OCI-LY7 (cell line): ENCODE measurements around the gene PXN. TPM values are rescaled to one million over a fixed set of nuclear protein-coding genes. Genes with fewer than 3 reads are reported as not detected.
A peak's percentile ranks its signal among the peaks of the same experiment; 100 is the strongest.

ENCODE experiments used
- BruUV-seq: library from RNA; stranded (reverse); fragments of 400-500 nt; replicated peaks from 2 replicates; lab custom pipeline; 2021; lab: Mats Ljungman, UMichigan
- CTCF ChIA-PET: fragments of 300-600 bp; sonication (Branson Sonifier 250); formaldehyde crosslinking; loops from one replicate; lab custom pipeline; 2022; ENCODE audit warnings: antibody characterized with exemption; ENCODE audit not compliant: unreplicated experiment; lab: Charles Lee
- POLR2A ChIA-PET: fragments of 300-600 bp; sonication (Branson Sonifier 250); formaldehyde crosslinking; loops from one replicate; lab custom pipeline; 2022; ENCODE audit warnings: antibody characterized with exemption; lab: Charles Lee
- DNase-seq: peaks from one replicate; pipeline ENCODE4 v3.0.0-alpha.2; 2015; ENCODE audit warnings: low spot score
- H2AFZ ChIP-seq: fragments of 200-600 bp; sonication (generic), shearing (Covaris generic); 2 replicates; pipeline ENCODE4 v1.6.1; 2014; ENCODE audit warnings: mild to moderate bottlenecking, antibody characterized with exemption, low read length, moderate library complexity
- H3K27ac ChIP-seq: fragments of 200-600 bp; sonication (generic); 2 replicates; pipeline ENCODE4 v1.5.1; 2014; ENCODE audit warnings: mixed run types, low read depth, mild to moderate bottlenecking, moderate library complexity, low read length, inconsistent platforms; ENCODE audit not compliant: poor library complexity, severe bottlenecking
- H3K36me3 ChIP-seq: fragments of 200-600 bp; sonication (generic); 2 replicates; pipeline ENCODE4 v1.6.1; 2014; ENCODE audit warnings: mild to moderate bottlenecking, antibody characterized with exemption, low read length, moderate library complexity, mixed read lengths; ENCODE audit not compliant: insufficient read depth
- H3K4me1 ChIP-seq: fragments of 200-600 bp; sonication (generic); 2 replicates; pipeline ENCODE4 v1.5.1; 2014; ENCODE audit warnings: mild to moderate bottlenecking, low read length; ENCODE audit not compliant: insufficient read depth, poor library complexity, severe bottlenecking
- H3K4me2 ChIP-seq: fragments of 200-600 bp; sonication (generic); 2 replicates; pipeline ENCODE4 v1.6.1; 2014; ENCODE audit warnings: mild to moderate bottlenecking, low read length
- H3K4me3 ChIP-seq: fragments of 200-600 bp; sonication (generic); 2 replicates; pipeline ENCODE4 v1.5.1; 2014; ENCODE audit warnings: mild to moderate bottlenecking, low read depth, low read length; ENCODE audit not compliant: poor library complexity, severe bottlenecking
- H3K79me2 ChIP-seq: fragments of 200-600 bp; sonication (generic); 2 replicates; pipeline ENCODE4 v1.6.1; 2016; ENCODE audit warnings: low read depth, mild to moderate bottlenecking, low read length, moderate library complexity, mixed read lengths; ENCODE audit not compliant: insufficient read depth
- H3K9me2 ChIP-seq: fragments of 200-600 bp; sonication (generic); 2 replicates; pipeline ENCODE4 v1.6.1; 2016; ENCODE audit warnings: mild to moderate bottlenecking, low read length, mixed read lengths; ENCODE audit not compliant: insufficient read depth
- H3K9me3 ChIP-seq: fragments of 200-600 bp; sonication (generic); 2 replicates; pipeline ENCODE4 v1.6.1; 2014; ENCODE audit warnings: mild to moderate bottlenecking, mixed run types, low read length, mixed read lengths
- H4K20me1 ChIP-seq: fragments of 200-600 bp; sonication (generic); 2 replicates; pipeline ENCODE4 v1.6.1; 2014; ENCODE audit warnings: mild to moderate bottlenecking, antibody characterized with exemption, low read length, moderate library complexity, mixed read lengths; ENCODE audit not compliant: insufficient read depth
- CTCF ChIP-seq: fragments of 200-600 bp; sonication (generic); conservative IDR thresholded peaks from 2 replicates; pipeline ENCODE4 v1.5.1; 2014; ENCODE audit warnings: mild to moderate bottlenecking, antibody characterized with exemption, low read length, moderate library complexity, mixed read lengths
- EZH2phosphoT487 ChIP-seq: fragments of 200-600 bp; sonication (generic); IDR thresholded peaks from 2 replicates; pipeline ENCODE4 v1.6.1; 2018; ENCODE audit warnings: low read depth, borderline replicate concordance, mild to moderate bottlenecking, mixed run types, antibody characterized with exemption, low read length, moderate library complexity, mixed read lengths
- intact Hi-C: fragments of 100-400 bp; cut with micrococcal nuclease; formaldehyde crosslinking; loops from one replicate; pipeline ENCODE4 v1.10.0; 2022; ENCODE audit not compliant: unreplicated experiment
- total RNA-seq, 2 experiments: library from RNA; depleted of rRNA in 1 of 2; stranded (reverse); fragments of >200 nt in 1 of 2; shearing (Covaris generic) in 1 of 2; gene quantifications; 2 replicates each; pipeline ENCODE4 v1.2.3, GENCODE V29; 2014 to 2022

PXN gene
- total RNA-seq, 2 experiments from 2014 or later = 8.6 to 22.9 TPM

- peak overlapping the region; percentile 38 for H3K27ac ChIP-seq
- no peaks in the 10 kb centered on the region for H4K20me1 ChIP-seq
- no peaks in the 10 kb centered on the region for H3K9me2 ChIP-seq
- H2AFZ ChIP-seq = no peak overlapping the region
- H3K9me3 ChIP-seq = no peaks in the 10 kb centered on the region
- TF ChIP-seq EZH2phosphoT487 (no peak), CTCF (no peak)
- no peaks in the 10 kb centered on the region for H3K4me1 ChIP-seq
- H3K4me3 ChIP-seq = no peak overlapping the region
- DNase-seq = peak; percentile 32
- intact Hi-C loops = no loop called here
- POLR2A ChIA-PET = interaction anchor here (1.1 kb wide), 1 partner anchor 13 kb away, joined by 3 read pairs; no protein-coding TSS in a partner anchor
- BruUV-seq = no TSS peak
- no peaks in the 10 kb centered on the region for H3K79me2 ChIP-seq
- peaks cover 98% of the 10 kb centered on the region for H3K36me3 ChIP-seq
- 0 out of 2 replicates have a peak overlapping the region, but pooled peaks have one; percentile 3 for H3K4me2 ChIP-seq
- CTCF ChIA-PET = no interaction called here
These were observed 90.5 kb downstream of the PXN start for GRCh38 chr12:120175062-120175461.

GRCh38 chr12:120172053-120172452, 93.5 kb downstream of the PXN start:
- TF ChIP-seq CTCF = no peak
- no peak for TF ChIP-seq EZH2phosphoT487
- H4K20me1 ChIP-seq = no peaks in the 10 kb centered on the region
- 0 out of 2 replicates have a peak, but pooled peaks cover 3% of the 10 kb centered on the region for H3K9me3 ChIP-seq
- DNase-seq = no peak
- no peaks in the 10 kb centered on the region for H3K9me2 ChIP-seq
- CTCF ChIA-PET = no interaction called here
- no peak overlapping the region for H2AFZ ChIP-seq
- no peak overlapping the region for H3K4me3 ChIP-seq
- peaks cover 99% of the 10 kb centered on the region for H3K36me3 ChIP-seq
- H3K27ac ChIP-seq = no peak overlapping the region
- H3K79me2 ChIP-seq = no peaks in the 10 kb centered on the region
- peaks cover 17% of the 10 kb centered on the region for H3K4me1 ChIP-seq
- POLR2A ChIA-PET = interaction anchor here (1.0 to 1.8 kb wide), 2 partner anchors 19 to 29 kb away, joined by 6 to 7 read pairs; partner anchors contain the start of gene RPLP0
- no peak overlapping the region for H3K4me2 ChIP-seq
- intact Hi-C loops = no loop called here
- BruUV-seq = no TSS peak

- H3K4me2 ChIP-seq = no peak overlapping the region
- CTCF ChIA-PET = no interaction called here
- no peak overlapping the region for H2AFZ ChIP-seq
- H3K4me1 ChIP-seq = peaks cover 31% of the 10 kb centered on the region
- no peak overlapping the region for H3K4me3 ChIP-seq
- no TSS peak for BruUV-seq
- H3K9me2 ChIP-seq = no peaks in the 10 kb centered on the region
- peaks cover 2% of the 10 kb centered on the region; the same call in 1 of the 2 replicates for H3K79me2 ChIP-seq
- no peaks in the 10 kb centered on the region for H4K20me1 ChIP-seq
- H3K9me3 ChIP-seq = 0 out of 2 replicates have a peak, but pooled peaks cover 6% of the 10 kb centered on the region
- H3K36me3 ChIP-seq = peaks cover 96% of the 10 kb centered on the region
- TF ChIP-seq CTCF (no peak), EZH2phosphoT487 (no peak)
- no peak overlapping the region for H3K27ac ChIP-seq
- intact Hi-C loops = no loop called here
- POLR2A ChIA-PET = interaction anchor here (0.7 to 0.9 kb wide), 2 partner anchors 21 to 54 kb away, joined by 4 read pairs; partner anchors contain the start of gene RAB35
- no peak for DNase-seq
These were observed 94.9 kb downstream of the PXN start for GRCh38 chr12:120170631-120171030.
